ENCODE measurements around the gene CD28.
"Not testable (repeated sequence)": the region's sequence is repeated elsewhere in the genome, so short reads cannot be mapped to it uniquely, and the experiment has no call there.

CD28 gene

DNA sequence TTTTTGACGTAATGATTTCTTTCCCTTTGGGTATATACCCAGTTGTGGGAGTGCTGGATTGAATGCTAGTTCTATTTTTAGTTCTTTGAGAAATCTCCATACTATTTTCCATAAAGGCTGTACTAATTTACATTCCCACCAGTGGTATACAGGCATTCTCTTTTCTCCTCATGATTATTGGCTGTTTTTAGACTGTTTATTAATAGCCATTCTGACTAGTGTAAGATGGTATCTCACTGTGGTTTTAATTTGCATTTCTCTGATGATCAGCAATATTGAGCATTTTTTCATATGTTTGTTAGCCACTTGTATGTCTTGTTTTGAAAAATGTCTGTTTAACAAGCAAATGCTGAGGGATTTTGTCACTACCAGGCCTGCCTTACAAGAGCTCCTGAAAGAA is 9.2 kb upstream of the CD28 start:
- TF ChIP-seq, protein P1, sequence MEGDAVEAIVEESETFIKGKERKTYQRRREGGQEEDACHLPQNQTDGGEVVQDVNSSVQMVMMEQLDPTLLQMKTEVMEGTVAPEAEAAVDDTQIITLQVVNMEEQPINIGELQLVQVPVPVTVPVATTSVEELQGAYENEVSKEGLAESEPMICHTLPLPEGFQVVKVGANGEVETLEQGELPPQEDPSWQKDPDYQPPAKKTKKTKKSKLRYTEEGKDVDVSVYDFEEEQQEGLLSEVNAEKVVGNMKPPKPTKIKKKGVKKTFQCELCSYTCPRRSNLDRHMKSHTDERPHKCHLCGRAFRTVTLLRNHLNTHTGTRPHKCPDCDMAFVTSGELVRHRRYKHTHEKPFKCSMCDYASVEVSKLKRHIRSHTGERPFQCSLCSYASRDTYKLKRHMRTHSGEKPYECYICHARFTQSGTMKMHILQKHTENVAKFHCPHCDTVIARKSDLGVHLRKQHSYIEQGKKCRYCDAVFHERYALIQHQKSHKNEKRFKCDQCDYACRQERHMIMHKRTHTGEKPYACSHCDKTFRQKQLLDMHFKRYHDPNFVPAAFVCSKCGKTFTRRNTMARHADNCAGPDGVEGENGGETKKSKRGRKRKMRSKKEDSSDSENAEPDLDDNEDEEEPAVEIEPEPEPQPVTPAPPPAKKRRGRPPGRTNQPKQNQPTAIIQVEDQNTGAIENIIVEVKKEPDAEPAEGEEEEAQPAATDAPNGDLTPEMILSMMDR (IDR thresholded peaks at IDR 0.05; ENCODE audit: low read depth, low read length, missing control alignments) = no peak
- in situ Hi-C loops (cut with HindIII; ENCODE audit: low sequenced_read_pairs) = no loop called here
- DNase-seq (ENCODE audit: low read depth) = no peak
- no peak overlapping the region for H3K4me3 ChIP-seq (ENCODE audit: low read depth, low read length)

DNA sequence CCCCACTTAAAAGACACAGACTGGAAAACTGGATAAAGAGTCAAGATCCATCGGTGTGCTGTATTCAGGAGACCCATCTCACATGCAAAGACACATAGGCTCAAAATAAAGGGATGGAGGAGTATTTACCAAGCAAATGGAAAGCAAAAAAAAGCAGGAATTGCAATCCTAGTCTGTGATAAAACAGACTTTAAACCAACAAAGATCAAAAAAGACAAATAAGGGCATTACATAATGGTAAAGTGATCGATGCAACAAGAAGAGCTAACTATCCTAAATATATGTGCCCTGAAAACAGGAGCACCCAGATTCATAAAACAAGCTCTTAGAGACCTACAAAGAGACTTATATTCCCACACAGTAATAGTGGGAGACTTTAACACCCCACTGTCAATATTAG is 8.7 kb upstream of the CD28 start:
- DNase-seq (ENCODE audit: low read depth); H3K4me3 ChIP-seq (ENCODE audit: low read depth, low read length); in situ Hi-C loops (cut with HindIII; ENCODE audit: low sequenced_read_pairs): not testable (repeated sequence)

DNA sequence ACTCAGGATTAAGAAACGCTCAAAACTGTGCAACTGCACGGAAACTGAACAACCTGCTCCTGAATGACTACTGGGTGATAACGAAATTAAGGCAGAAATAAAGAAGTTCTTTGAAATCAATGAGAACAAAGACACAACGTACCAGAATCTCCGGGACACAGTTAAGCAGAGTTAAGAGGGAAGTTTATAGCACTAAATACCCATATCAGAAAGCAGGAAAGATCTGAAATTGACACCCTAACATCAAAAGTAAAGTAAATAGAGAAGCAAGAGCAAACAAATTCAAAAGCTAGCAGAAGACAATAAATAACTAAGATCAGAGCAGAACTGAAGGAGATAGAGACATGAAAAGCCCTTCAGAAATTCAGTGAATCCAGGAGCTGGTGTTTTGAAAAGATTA is 8.0 kb upstream of the CD28 start:
- DNase-seq (ENCODE audit: low read depth); H3K4me3 ChIP-seq (ENCODE audit: low read depth, low read length); in situ Hi-C loops (cut with HindIII; ENCODE audit: low sequenced_read_pairs): not testable (repeated sequence)

DNA sequence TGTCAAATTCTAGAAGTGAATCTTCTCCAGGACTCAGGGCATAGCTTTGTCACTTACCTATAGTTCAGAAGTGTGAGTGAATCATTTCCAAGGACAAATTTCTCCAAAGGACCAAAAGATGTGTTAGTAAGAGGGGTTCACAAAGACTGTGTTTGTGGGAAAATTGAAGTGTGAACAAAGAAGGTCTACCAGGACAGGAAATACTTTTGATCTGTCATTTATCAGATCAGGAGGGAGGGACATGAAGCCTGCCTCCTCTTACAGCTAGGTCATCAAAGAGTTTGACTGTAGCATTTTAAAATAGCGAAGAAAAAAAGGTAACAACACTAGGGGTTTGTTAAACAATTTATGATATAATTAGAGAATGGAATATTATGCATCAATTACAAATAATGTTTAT is 2.0 kb upstream of the CD28 start:
- DNase-seq (ENCODE audit: low read depth) = no peak
- H3K4me3 ChIP-seq (ENCODE audit: low read depth, low read length) = no peak overlapping the region
- TF ChIP-seq, protein P1 (IDR thresholded peaks at IDR 0.05; ENCODE audit: low read depth, low read length, missing control alignments) = no peak
- in situ Hi-C loops (cut with HindIII; ENCODE audit: low sequenced_read_pairs) = no loop called here

DNA sequence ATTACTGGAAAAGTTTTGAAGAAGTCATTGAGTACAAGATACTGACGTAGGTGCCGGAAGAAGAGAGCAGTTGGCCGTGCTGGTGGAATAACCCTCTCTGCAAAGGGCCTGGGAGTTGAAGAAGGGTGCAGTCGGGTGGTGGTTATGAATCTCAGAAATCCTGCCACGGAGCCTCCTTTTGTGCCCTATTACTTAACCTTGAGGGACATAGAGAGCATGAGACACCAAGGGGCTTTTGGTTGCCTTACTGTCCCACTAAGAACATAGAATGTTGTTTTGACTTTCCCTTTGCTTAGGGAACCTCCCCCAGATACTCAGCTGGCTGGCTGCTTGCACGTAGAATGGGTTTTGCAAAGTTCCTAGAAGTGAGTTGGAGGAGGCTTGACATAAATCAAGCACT is 1.3 kb upstream of the CD28 start:
- H3K4me3 ChIP-seq (ENCODE audit: low read depth, low read length) = no peak overlapping the region
- in situ Hi-C loops (cut with HindIII; ENCODE audit: low sequenced_read_pairs) = no loop called here
- DNase-seq (ENCODE audit: low read depth) = no peak
- TF ChIP-seq, protein P1 (IDR thresholded peaks at IDR 0.05; ENCODE audit: low read depth, low read length, missing control alignments) = no peak

DNA sequence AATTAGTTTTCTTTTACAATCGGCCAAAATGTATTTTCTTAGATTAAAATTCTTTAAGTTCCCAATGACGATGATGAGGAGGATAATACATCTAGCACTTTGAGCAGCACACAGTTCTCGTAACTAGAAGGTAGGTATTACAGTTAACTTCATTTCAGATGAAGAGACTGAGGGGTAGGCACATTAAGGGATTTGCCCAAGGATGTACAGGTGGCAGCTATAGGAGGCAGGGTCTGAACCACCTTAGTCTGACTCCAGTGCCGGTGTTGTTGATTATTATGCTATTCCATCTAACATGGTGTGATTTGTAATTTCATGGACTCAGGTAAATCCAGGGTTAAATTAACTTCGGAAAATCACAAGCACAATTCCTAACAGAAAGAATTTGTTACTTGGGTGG is 1.1 kb downstream of the CD28 start:
- in situ Hi-C loops (cut with HindIII; ENCODE audit: low sequenced_read_pairs) = no loop called here
- TF ChIP-seq, protein P1 (IDR thresholded peaks at IDR 0.05; ENCODE audit: low read depth, low read length, missing control alignments) = no peak
- DNase-seq (ENCODE audit: low read depth) = no peak
- no peak overlapping the region for H3K4me3 ChIP-seq (ENCODE audit: low read depth, low read length)

DNA sequence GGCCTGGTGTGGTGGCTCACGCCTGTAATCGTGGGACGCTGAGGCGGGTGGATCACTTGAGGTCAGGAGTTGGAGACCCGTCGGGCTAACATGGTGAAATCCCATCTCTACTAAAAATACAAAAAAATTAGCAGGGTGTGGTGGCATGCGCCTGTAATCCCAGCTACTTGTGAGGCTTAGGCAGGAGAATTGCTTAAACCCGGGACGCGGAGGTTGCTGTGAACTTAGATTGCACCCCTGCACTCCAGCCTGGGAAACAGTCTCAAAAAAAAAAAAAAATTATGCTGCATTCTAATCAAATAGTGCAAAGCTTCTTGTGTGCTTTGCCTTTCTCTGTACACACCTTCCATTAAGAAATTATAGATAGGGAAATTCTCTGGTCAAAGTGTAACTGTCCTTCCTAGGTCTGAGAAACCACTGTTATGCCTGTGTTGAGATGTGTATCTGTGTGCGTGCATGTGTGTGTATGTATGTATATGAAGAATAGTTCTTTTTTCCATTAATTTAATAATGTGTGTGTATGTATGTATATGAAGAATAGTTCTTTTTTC is 2.5 kb downstream of the CD28 start:
- no peak overlapping the region for H3K4me3 ChIP-seq (ENCODE audit: low read depth, low read length)
- in situ Hi-C loops (cut with HindIII; ENCODE audit: low sequenced_read_pairs) = no loop called here
- DNase-seq (ENCODE audit: low read depth) = no peak
- TF ChIP-seq, protein P1 (IDR thresholded peaks at IDR 0.05; ENCODE audit: low read depth, low read length, missing control alignments) = no peak

DNA sequence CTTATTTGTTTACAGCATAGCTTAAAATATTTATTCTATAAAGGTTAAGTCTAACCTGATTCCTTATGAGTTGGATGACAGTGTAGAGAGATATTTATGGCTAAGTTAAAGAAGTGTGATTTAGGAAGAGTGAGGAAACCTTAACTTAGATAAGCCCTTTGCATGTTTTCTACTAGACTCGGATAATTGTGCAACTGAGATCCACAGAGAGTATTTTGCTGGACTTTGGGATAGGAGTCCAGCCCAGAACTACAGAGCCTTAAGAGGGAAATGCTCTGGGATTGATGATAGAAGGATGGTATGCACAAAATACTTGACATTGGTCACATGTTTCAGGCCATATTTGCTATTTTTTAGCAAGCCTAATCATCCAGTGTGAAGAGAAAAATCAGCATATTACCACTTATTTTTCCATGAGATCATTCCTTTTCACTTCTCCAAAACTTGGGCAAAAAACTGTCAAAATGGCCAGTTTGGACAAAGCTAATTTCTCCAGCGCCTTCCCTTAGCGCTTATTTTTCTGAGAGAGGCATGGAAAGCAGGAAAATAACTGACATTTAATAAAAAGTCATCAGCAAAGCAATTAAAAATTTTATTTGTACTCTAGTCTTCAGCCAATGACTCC is 3.1 kb downstream of the CD28 start:
- no peak overlapping the region for H3K4me3 ChIP-seq (ENCODE audit: low read depth, low read length)
- in situ Hi-C loops (cut with HindIII; ENCODE audit: low sequenced_read_pairs) = no loop called here
- TF ChIP-seq, protein P1 (IDR thresholded peaks at IDR 0.05; ENCODE audit: low read depth, low read length, missing control alignments) = no peak
- DNase-seq (ENCODE audit: low read depth) = no peak

Data from astrocyte of the cerebellum (primary cell).